Measurements from ENCODE around the gene XDH. TPM values are rescaled to one million over a fixed set of nuclear protein-coding genes. Genes with fewer than 3 reads are reported as not detected.

XDH gene
- total RNA-seq (2021; ENCODE audit: unreplicated experiment) (0.08 TPM), Bru-seq, nascent RNA (percentile 8 among the genes with signal in this experiment), BruChase-seq, experiment 1, labeled RNA remaining after a 2-hour chase (percentile 9 among the genes with signal in this experiment), BruChase-seq, experiment 2, labeled RNA remaining after a 6-hour chase (percentile 8 among the genes with signal in this experiment)
- polyA plus RNA-seq (2012; ENCODE audit: insufficient read length), result 0.21 TPM
- long read RNA-seq, result 0 reads

- no peak for DNase-seq (ENCODE audit: low read depth, low spot score)
- ATAC-seq, result peak; percentile 43; the same call in 1 of the 2 replicates
- TF ChIP-seq CTCF (IDR thresholded peaks at IDR 0.05) (no peak), SIN3A (IDR thresholded peaks at IDR 0.05; ENCODE audit: borderline replicate concordance, insufficient read depth, low read depth, low read length) (no peak), REST (IDR thresholded peaks at IDR 0.05; ENCODE audit: insufficient read depth in 1 of 2, low read depth in 2 of 2, low read length in 1 of 2) (no peak), TCF7L2 (IDR thresholded peaks at IDR 0.05; ENCODE audit: low read depth, low read length) (no peak), POLR2AphosphoS5 (IDR thresholded peaks at IDR 0.05; ENCODE audit: low read depth, low read length) (no peak)
- in situ Hi-C loops (cut with HindIII; ENCODE audit: low pct_unique_long_range_greater_than_20kb, low sequenced_read_pairs) (no loop called here), intact Hi-C loops (cut with micrococcal nuclease; ENCODE audit: unreplicated experiment) (loop anchor here (5.0 kb wide), 1 partner anchor 108 kb away; no protein-coding TSS in a partner anchor)
- POLR2A ChIA-PET, result no interaction called here
- H3K4me1 ChIP-seq (ENCODE audit: control insufficient read depth, insufficient read depth, low read length), result no peaks in the 10 kb centered on the region
- H3K9me3 ChIP-seq (ENCODE audit: control insufficient read depth, insufficient read depth, low read depth, low read length), result peaks cover 8% of the 10 kb centered on the region; the same call in 1 of the 2 replicates
- CTCF ChIA-PET, result no interaction called here
- no peak within 1 kb of the TSS for H3K27ac ChIP-seq (ENCODE audit: low read length)
- BruUV-seq (replicated peaks), result no TSS peak
- no peaks in the 10 kb centered on the region for H3K27me3 ChIP-seq (ENCODE audit: control insufficient read depth, insufficient read depth, low read length)
- no peak within 1 kb of the TSS for H3K4me3 ChIP-seq (ENCODE audit: low read depth in 2 of 2, low read length in 2 of 2)
- no peaks in the 10 kb centered on the region for H3K36me3 ChIP-seq (ENCODE audit: control insufficient read depth, insufficient read depth, low read length)
Observed at GRCh38 chr2:31414601-31415241, at the start of gene XDH. TSS of gene XDH (minus strand) at chr2:31414742. CDS start at chr2:31414666, 76 bp downstream.

- intact Hi-C loops (cut with micrococcal nuclease; ENCODE audit: unreplicated experiment), result loop anchor here (10.0 kb wide), 1 partner anchor 817 kb away; the partner anchor contains the start of gene YIPF4
- Histone ChIP-seq H3K27ac (ENCODE audit: low read length) (no peak overlapping the region), H3K9me3 (ENCODE audit: control insufficient read depth, insufficient read depth, low read depth, low read length) (peaks cover 21% of the 10 kb centered on the region; the same call in 1 of the 2 replicates), H3K36me3 (ENCODE audit: control insufficient read depth, insufficient read depth, low read length) (no peaks in the 10 kb centered on the region), H3K4me3 (ENCODE audit: low read depth in 2 of 2, low read length in 2 of 2) (no peak overlapping the region), H3K27me3 (ENCODE audit: control insufficient read depth, insufficient read depth, low read length) (no peaks in the 10 kb centered on the region), H3K4me1 (ENCODE audit: control insufficient read depth, insufficient read depth, low read length) (no peaks in the 10 kb centered on the region)
- DNase-seq (ENCODE audit: low read depth, low spot score), result no peak
- no peak for ATAC-seq
- in situ Hi-C loops (cut with HindIII; ENCODE audit: low pct_unique_long_range_greater_than_20kb, low sequenced_read_pairs), result no loop called here
- CTCF ChIA-PET, result no interaction called here
- TF ChIP-seq POLR2AphosphoS5 (IDR thresholded peaks at IDR 0.05; ENCODE audit: low read depth, low read length), result no peak
- TF ChIP-seq REST (IDR thresholded peaks at IDR 0.05; ENCODE audit: insufficient read depth in 1 of 2, low read depth in 2 of 2, low read length in 1 of 2), result no peak
- TF ChIP-seq SIN3A (IDR thresholded peaks at IDR 0.05; ENCODE audit: borderline replicate concordance, insufficient read depth, low read depth, low read length), result no peak
- no peak for TF ChIP-seq CTCF (IDR thresholded peaks at IDR 0.05)
- TF ChIP-seq TCF7L2 (IDR thresholded peaks at IDR 0.05; ENCODE audit: low read depth, low read length), result no peak
- POLR2A ChIA-PET, result no interaction called here
- BruUV-seq (replicated peaks), result no TSS peak
Observed at GRCh38 chr2:31457651-31458050, 43.1 kb upstream of the XDH start.

Measured in Panc1 (cell line).